ENCODE measurements around the gene MAST4.
A peak's percentile ranks its signal among the peaks of the same experiment; 100 is the strongest.
"Not testable (repeated sequence)": the region's sequence is repeated elsewhere in the genome, so short reads cannot be mapped to it uniquely, and the experiment has no call there.

MAST4 gene

GRCh38 chr5:67146981-67147380 is 550.8 kb downstream of the MAST4 start:
- DNase-seq = no peak

GRCh38 chr5:67147760-67148159 is 551.6 kb downstream of the MAST4 start:
- DNase-seq = no peak

GRCh38 chr5:67149057-67149950 is 553.1 kb downstream of the MAST4 start:
- DNase-seq = no peak

- no peak for DNase-seq
Observed at GRCh38 chr5:67149951-67150523, 553.8 kb downstream of the MAST4 start.

- DNase-seq = no peak
Observed at GRCh38 chr5:67152400-67152799, 556.2 kb downstream of the MAST4 start.

GRCh38 chr5:67153292-67153691 is 557.1 kb downstream of the MAST4 start:
- no peak for DNase-seq

GRCh38 chr5:67154556-67155206 is 558.5 kb downstream of the MAST4 start:
- no peak for DNase-seq

GRCh38 chr5:67156976-67157583 is 560.9 kb downstream of the MAST4 start:
- DNase-seq = peak in 1 of 2 experiments; percentile 19

- DNase-seq = no peak
Observed at GRCh38 chr5:67160272-67160671, 564.1 kb downstream of the MAST4 start.

GRCh38 chr5:67160985-67161384 is 564.8 kb downstream of the MAST4 start:
- no peak for DNase-seq

GRCh38 chr5:67161767-67162166 is 565.6 kb downstream of the MAST4 start:
- DNase-seq = no peak

- DNase-seq = no peak
Observed at GRCh38 chr5:67163231-67163756, 567.1 kb downstream of the MAST4 start.

- DNase-seq = no peak
Observed at GRCh38 chr5:67163863-67164595, 567.8 kb downstream of the MAST4 start.

GRCh38 chr5:67164856-67165525 is 568.8 kb downstream of the MAST4 start:
- DNase-seq = no peak

GRCh38 chr5:67165526-67166459 is 569.6 kb downstream of the MAST4 start:
- DNase-seq = peak; percentile 26 to 79

- no peak for DNase-seq
Observed at GRCh38 chr5:67166460-67167285, 570.5 kb downstream of the MAST4 start.

GRCh38 chr5:67168069-67168468 is 571.9 kb downstream of the MAST4 start:
- DNase-seq = no peak

- no peak for DNase-seq
Observed at GRCh38 chr5:67170767-67171166, 574.6 kb downstream of the MAST4 start.

GRCh38 chr5:67173351-67173750 is 577.2 kb downstream of the MAST4 start:
- not testable (repeated sequence) for DNase-seq

GRCh38 chr5:67173959-67174358 is 577.8 kb downstream of the MAST4 start:
- no peak for DNase-seq

All from NCI-H446 (cell line).